LNCaP clone FGC (cell line): ENCODE data around the gene CLDN16.

Source experiments
- DNase-seq: peaks from one replicate; pipeline ENCODE4 v3.0.0-alpha.2; 2011; ENCODE audit warnings: low read depth
- H3K4me3 ChIP-seq: 2 replicates; pipeline ENCODE4 v1.5.1; 2011; ENCODE audit warnings: mild to moderate bottlenecking, low read depth, low read length, control low read depth
- TF ChIP-seq, protein P1 (sequence below): IDR thresholded peaks from 2 replicates; pipeline ENCODE4 v1.5.1; 2012; ENCODE audit warnings: mild to moderate bottlenecking; ENCODE audit not compliant: control insufficient read depth, insufficient read depth; ENCODE audit errors: extremely low read depth

Gene CLDN16

DNA sequence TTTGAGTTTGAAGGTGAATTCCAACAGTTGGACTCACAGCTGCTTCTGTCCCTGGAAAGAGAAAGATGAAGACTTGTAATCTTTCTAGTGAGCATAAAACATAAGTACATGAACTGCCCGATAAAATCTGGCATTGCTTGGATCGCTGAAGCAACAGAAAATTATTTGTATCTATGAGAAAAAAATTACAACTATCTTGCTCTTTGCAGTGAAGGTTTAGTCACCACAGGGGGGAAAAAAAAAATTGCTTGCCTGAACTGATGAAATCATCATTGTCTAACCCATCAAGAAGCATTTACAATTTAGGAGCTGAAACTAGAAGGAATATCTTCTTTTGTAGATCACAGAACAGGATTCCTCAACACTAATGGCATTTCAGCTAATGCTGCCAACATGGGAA is 41.7 kb downstream of the CLDN16 start:
- H3K4me3 ChIP-seq = no peak overlapping the region
- TF ChIP-seq, protein P1, sequence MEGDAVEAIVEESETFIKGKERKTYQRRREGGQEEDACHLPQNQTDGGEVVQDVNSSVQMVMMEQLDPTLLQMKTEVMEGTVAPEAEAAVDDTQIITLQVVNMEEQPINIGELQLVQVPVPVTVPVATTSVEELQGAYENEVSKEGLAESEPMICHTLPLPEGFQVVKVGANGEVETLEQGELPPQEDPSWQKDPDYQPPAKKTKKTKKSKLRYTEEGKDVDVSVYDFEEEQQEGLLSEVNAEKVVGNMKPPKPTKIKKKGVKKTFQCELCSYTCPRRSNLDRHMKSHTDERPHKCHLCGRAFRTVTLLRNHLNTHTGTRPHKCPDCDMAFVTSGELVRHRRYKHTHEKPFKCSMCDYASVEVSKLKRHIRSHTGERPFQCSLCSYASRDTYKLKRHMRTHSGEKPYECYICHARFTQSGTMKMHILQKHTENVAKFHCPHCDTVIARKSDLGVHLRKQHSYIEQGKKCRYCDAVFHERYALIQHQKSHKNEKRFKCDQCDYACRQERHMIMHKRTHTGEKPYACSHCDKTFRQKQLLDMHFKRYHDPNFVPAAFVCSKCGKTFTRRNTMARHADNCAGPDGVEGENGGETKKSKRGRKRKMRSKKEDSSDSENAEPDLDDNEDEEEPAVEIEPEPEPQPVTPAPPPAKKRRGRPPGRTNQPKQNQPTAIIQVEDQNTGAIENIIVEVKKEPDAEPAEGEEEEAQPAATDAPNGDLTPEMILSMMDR = no peak
- no peak for DNase-seq

DNA sequence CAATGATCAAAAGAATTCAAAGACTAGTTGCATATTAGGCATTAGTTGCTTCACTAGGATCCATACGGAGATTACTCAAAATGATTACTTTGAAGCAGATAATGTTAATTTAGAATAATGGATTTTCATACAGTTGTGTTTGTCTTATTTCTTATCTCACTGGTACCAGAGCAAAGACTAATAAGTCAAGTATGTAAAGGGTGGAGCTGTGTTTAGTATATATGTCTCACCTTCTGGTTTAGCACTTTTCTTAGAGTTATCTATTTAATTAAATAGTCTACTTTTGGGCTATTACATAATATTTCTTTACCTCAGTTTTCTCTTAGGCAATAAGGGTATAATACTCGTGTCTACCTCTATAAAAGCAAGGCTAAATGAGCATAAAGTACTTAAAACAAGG is 42.9 kb downstream of the CLDN16 start:
- TF ChIP-seq, protein P1 = no peak
- DNase-seq = no peak
- no peak overlapping the region for H3K4me3 ChIP-seq

DNA sequence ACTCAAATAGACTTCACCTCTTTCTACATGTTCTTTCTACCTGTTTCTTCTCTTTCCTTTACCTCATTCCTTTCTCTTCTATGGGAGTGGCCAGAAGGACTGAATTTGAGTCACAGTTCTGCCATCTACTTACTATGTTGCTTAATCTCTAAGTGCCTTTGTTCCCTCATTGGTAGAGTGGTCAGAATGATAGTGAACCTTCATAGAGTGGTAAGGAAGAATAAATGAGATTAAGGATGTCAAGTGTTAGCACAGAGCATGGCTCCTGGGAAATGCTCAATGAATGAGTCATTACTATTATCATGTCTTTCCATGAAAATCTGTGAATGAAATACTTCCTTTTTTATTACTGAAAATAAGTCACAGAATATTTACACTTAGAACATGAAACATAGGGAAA is 44.3 kb downstream of the CLDN16 start:
- no peak for DNase-seq

DNA sequence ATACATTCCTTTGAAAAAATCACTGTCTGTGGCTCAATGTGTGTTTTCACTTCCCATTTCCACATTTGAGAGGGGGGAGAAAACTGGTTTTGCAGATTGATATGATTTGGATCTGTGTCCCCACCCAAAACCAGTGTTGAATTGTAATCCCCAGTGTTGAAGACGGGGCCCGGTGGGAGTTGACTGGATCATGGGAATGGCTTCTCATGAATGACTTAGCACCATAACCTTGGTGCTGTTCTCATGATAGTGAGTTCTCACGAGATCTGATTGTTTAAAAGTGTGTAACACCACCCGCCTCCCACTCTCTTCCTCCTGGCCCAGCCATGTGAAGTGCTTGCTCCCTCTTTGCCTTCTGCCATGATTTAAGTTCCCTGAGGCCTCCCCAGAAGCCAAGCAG is 45.7 kb downstream of the CLDN16 start:
- TF ChIP-seq, protein P1 = no peak
- H3K4me3 ChIP-seq = no peak overlapping the region
- no peak for DNase-seq

More for the DNA sequence above, 44.3 kb downstream of the CLDN16 start:
- TF ChIP-seq, protein P1 = no peak
- H3K4me3 ChIP-seq = no peak overlapping the region

DNA sequence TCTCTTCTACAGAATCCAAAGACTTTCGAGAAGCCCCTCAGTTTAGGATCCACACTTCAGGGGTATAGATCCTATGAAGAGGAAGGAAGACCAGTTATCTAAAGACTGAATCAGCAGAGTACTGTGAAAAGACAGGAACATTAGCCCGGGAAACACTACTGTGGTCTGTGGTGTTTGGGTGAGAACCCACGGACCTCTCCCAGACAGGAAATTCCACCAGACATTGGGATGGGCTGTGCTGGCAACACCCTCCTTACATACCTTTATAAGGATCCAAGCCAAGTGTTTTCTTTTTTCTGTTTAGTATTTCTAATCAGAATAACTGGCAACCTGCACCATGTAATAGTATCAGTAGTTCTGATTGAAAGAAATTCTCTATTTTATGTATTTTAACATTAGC is 47.7 kb downstream of the CLDN16 start:
- no peak for DNase-seq
- no peak overlapping the region for H3K4me3 ChIP-seq
- TF ChIP-seq, protein P1 = no peak

DNA sequence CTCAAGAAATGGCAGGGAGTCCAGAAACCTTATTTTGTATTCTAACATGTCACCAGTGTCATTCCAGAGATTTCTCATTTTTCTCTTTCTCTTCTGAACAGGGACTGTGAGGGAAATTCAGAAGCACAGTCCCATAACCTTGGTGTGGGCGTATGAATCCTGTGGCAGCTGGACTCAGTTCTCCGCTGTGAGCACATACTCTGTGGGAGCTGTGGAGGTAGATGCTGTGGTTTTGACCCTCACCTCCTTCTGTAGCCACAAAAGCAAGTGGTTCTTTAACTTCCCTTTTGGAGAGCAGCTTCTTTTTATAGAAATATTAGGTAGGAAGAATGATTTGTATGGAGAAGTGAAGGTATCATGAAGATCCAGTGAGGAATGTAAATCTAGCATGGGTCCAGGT is 48.4 kb downstream of the CLDN16 start:
- H3K4me3 ChIP-seq = no peak overlapping the region
- no peak for DNase-seq
- TF ChIP-seq, protein P1 = no peak

DNA sequence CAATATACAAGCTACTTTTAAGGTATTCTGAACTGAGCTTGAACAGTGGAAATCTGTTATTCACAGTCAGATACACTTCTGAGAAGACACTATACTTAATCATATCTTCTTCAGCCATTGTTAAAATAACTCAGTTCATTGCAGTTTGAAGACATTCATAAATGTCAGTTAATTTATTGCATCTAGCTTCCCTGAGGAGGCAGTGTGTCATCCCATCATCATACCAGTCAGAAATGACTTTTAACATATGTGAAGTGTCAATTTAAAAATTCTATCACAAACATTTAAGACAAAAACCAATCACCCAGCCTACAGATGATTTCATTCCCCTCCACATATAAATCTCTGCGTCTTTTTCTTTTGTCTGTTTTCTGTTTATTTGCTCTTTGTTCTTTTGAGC is 54.3 kb downstream of the CLDN16 start:
- H3K4me3 ChIP-seq = no peak overlapping the region
- no peak for DNase-seq
- TF ChIP-seq, protein P1 = no peak
